HG03060 (cell line): ENCODE data around the gene SLC15A2.
"Not testable (repeated sequence)": the region's sequence is repeated elsewhere in the genome, so short reads cannot be mapped to it uniquely, and the experiment has no call there.

Experiments used
- ATAC-seq: cut with Tn5 transposase; IDR thresholded peaks from one replicate; pipeline ENCODE4 v1.9.1; 2021; ENCODE audit warnings: low read depth, moderate number of reproducible peaks; ENCODE audit not compliant: unreplicated experiment

SLC15A2 gene, protein sequence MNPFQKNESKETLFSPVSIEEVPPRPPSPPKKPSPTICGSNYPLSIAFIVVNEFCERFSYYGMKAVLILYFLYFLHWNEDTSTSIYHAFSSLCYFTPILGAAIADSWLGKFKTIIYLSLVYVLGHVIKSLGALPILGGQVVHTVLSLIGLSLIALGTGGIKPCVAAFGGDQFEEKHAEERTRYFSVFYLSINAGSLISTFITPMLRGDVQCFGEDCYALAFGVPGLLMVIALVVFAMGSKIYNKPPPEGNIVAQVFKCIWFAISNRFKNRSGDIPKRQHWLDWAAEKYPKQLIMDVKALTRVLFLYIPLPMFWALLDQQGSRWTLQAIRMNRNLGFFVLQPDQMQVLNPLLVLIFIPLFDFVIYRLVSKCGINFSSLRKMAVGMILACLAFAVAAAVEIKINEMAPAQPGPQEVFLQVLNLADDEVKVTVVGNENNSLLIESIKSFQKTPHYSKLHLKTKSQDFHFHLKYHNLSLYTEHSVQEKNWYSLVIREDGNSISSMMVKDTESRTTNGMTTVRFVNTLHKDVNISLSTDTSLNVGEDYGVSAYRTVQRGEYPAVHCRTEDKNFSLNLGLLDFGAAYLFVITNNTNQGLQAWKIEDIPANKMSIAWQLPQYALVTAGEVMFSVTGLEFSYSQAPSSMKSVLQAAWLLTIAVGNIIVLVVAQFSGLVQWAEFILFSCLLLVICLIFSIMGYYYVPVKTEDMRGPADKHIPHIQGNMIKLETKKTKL

DNA sequence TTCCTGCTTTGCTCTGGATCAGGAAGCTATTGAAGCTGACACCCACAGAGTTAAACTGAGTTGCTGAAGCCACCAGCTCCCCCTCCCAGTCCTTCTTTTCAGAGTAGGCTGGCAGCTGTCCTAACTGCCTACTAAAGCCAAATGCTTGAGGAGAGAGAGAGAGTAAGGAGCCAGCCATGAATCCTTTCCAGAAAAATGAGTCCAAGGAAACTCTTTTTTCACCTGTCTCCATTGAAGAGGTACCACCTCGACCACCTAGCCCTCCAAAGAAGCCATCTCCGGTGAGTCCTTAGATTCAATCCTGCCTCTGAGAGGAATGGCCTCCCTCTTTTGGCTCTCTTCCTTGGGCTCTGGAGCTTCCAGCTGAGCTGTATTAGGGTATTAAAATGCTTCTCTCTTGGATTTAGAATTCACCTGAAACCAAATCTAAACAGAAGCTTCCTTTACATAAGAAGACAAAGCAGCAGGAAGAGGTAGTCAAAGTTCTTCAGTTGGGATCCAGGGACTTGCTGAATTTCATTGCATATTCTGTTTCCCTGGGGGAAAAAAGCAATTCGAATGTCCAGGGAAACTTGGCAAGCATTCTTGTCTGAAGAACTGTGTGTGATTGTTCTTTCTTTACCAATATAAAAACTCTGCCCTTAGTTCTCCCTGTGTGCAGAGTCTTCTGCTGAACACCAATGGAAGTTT, at the start of gene SLC15A2:
Gene SLC15A2, plus strand, starts transcription at position 101 of the 690 bp plus-strand sequence. Its CDS starts 76 bp downstream, at position 177.
- ATAC-seq, result no peak

DNA sequence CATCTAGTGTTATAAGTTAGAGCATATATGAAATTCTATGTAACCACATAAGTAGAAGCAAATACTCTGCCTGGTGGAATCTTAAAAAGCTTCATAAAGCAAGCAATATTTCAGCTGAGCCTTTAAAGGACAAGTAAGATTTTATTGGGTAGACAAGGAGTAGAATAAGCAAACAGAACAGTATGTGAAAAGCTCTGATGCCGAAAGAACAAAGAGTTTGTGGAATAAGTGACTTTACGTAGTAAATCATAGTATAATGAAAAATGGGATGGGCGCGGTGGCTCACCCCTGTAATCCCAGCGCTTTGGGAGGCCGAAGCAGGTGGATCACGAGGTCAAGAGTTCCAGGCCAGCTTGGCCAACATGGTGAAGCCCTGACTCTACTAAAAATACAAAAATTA, 49.3 kb upstream of the SLC15A2 start:
- no peak for ATAC-seq

DNA sequence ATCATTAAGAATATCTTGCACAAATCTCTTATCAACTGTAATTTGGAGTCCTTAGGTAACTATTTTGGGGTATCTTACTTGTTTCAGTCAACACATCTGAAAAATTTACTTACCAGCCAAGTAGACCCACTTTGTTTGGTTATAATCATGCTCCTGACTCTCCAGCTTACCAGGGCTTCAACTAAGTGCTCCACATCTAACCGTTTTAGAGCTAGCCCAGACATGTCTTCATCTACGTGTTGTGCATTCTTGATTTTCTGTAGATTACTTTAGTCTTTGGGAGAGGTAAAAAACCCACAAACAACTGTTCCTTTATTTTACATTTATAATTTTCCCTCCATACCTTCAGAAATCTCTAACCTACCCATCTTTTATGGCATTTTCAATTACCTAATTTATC, 41.9 kb upstream of the SLC15A2 start:
- no peak for ATAC-seq

DNA sequence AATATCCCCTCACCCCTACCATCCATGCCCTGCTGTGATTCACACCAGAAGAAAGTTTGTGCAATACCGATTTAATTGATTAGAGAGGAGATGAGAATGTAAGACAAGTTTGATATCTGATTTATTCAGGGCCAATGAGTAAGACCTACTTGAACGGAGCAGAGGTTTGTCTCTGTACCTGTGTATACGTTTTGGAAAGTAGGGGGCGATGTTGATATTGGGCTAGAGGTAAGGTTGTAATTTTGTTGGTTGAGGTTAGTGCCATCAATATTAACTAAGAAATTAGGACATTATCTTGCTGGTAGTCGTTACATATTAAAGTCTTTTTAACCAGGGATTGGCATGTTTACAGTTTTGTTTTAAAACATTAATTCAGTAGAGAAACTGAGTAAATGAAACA, 38.6 kb upstream of the SLC15A2 start:
- ATAC-seq, result no peak

DNA sequence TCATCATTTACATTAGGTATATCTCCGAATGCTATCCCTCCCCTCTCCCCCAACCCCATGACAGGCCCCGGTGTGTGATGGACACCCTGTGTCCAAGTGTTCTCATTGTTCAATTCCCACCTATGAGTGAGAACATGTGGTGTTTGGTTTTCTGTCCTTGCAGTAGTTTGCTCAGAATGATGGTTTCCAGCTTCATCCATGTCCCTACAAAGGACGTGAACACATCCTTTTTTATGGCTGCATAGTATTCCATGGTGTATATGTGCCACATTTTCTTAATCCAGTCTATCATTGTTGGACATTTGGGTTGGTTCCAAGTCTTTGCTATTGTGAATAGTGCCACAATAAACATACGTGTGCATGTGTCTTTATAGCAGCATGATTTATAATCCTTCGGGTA, 36.4 kb upstream of the SLC15A2 start:
- not testable (repeated sequence) for ATAC-seq

DNA sequence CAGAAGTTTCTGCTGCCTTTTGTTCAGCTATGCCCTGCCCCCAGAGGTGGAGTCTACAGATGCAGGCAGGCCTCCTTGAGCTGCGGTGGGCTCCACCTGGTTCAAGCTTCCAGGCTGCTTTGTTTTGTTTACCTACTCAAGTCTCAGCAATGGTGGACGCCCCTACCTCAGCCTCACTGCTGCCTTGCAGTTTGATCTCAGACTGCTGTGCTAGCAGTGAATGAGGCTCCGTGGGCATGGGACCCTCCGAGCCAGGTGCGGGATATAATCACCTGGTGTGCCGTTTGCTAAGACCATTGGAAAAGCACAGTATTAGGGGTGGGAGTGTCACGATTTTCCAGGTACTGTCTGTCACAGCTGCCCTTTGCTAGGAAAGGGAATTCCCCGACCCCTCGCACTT, 31.0 kb upstream of the SLC15A2 start:
- not testable (repeated sequence) for ATAC-seq

DNA sequence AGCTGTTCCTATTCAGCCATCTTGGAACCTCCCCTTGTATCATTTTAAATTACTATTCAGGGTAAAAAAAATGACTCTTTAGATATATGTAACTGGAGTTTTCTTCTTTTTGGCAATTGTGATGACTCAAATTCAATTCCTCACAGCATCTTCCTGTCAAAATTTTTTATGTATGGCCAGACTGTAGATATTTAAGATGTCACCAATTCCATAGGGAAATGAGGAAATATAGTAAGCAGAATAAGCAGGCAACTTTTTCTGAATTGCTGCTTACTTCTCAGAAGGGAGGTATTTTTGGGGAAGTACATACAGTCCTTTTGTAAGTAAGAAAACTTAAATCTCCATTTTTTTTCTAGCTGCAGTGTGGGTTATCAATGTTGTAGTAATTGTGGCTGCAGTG, 30.4 kb upstream of the SLC15A2 start:
- ATAC-seq, result no peak

DNA sequence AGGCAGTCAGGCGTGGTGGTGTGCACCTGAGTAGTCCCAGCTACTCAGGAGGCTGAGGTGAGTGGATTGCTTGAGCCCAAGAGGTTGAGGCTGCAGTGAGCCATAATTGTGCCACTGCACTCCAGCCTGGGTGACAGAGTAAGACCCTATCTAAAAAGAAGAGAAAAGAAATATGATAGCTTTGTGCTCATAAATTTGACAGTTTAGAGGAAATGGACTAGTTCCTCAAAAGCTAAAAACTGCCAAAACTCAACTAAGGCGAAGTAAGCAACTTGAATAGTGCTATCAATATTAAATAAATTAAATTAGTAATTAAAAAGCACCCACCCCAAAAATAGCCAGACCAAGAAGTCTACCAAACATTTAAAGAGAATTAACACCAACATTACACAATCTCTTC, 24.5 kb upstream of the SLC15A2 start:
- ATAC-seq, result no peak

DNA sequence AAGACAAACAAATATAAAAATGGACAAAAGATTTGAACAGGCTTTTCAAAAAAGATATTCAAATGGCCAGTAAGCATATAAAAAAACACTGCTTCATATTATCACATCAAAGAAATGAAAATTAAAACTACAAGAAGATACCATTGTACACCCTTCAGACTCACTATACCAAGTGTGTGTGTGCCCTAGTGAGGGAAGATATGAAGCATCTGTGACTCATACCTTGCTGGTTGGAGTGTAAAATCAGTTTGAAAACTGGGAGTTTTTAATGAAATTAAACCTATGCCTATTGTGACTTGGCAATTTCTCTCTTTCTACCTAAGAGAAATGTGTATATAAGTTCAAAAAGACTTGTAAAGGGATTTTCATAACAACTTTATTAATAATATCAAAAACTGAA, 23.5 kb upstream of the SLC15A2 start:
- ATAC-seq, result no peak

DNA sequence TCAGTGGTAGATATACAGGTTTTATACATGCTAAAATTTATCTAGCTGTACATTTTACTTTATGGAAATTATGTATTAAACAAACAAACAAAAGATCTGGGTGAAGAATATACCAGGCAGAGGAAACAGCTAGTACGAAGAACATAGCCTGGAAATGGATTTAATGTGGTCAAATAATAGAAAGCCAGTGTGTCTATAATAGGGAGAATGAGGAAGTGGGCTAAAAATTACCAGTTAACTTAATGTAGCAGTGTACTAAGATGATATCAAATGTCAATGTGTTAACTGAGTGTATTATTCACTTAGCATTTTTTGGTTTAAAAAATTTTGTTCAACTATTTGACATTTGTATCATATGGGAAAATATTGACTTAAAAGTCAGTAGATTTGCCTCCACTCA, 22.8 kb upstream of the SLC15A2 start:
- no peak for ATAC-seq

DNA sequence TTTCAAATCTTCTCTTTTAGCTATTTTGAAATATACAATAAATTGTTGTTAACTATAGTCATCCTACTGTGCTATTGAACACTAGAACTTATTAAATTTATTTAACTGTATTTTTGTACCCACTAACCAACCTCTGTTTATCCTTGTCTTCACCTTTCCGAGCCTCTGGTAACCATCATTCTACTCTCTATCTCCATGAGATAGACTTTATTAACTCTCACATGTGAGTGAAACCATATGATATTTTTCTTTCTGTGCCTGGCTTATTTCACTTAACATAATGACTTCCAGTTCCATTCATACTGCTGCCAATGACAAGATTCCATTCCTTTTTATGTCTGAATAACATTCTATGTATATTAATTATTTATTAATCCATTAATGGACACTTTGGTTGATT, 15.8 kb upstream of the SLC15A2 start:
- ATAC-seq, result no peak

DNA sequence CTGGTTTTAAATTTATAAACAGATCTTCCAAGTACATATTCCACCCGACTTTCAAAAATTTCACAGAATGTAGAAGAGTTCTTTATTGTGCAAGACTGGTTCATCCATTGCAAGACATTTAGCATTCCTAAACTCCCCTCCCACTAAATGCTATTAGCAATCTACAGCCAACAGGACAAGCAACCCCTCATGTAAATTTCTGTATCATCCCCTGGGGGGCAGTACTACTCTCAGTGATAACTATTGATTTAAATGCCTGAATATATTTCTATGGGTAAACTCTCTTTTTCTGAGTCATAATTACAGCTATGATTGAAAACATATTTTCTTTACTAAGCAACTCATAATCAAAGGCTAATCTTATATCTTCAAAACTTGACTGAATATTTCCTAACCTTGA, 10.7 kb upstream of the SLC15A2 start:
- no peak for ATAC-seq

DNA sequence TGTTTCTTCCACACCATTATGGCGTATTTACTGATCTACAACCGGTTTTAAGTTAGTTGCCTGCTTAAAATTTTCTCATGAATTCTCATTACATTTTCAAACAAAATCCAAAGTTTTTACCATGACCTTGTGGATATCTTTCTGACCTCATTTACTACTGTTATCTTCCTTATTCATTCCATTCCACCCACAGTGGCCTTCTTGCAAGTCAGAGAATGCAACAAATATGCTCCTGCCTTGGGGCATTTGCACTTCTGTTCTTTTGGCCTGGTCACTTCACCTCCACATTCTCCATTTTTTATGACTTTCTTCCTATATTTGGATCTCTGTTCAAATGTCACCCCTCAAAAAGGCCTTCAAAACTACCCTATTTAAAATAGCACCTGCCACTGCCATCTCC, 8.8 kb upstream of the SLC15A2 start:
- ATAC-seq, result no peak

DNA sequence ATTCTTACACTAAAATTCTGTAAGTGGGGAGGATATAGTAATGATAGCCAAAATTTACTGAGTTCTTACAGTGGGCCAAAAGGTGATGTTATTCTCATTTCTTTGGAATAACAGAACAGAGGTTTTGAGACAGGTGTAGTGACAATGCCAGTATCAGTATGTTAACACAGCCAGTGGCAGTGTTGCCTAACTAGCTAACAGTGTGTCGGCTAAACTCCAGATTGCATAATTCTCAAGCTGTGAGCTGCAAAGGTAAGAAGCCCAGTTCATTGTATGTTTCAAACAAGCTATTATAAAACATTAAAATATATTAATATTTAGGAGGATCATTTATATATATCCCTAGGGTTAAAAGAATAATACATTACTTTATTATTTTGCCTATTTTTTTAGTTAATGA, 920 bp downstream of the SLC15A2 start:
- ATAC-seq, result no peak

DNA sequence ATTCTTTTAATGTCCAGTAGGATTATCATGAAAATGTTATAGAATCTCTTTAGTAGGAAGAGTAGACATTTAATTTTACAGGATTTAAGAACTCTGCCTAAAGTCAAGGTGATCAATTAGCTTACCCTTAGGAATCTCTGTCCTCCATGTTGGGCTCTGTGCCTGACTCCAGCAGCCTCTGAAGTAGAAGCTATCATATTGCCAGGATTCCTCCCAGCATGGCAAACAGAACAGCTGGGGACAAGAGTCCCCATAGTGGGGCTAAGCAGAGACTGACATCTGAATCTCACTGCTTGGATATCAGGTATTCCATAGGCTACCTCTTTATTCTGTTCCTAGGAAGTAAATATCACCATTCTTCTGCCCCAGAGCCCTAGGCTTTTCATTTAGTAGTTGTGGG, 1.5 kb downstream of the SLC15A2 start:
- ATAC-seq, result no peak

DNA sequence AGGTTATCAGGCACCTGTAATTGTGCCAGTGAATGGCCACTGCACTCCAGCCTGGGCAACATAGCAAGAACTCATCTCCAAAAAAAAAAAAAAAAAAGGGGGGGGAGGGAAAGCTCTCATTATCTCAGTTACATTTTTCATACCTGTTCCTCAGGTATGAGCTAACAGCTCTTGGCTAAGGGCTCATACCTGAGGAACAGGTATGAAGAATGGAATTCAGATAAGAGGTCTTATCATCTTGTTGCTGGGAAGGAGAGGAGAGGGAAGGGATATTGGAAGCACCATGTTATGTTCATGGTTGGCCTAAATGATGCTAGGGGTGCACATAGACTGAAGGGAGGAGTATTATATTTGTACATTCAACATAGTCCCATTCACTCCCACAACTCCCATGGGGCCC, 2.6 kb downstream of the SLC15A2 start:
- ATAC-seq, result no peak

DNA sequence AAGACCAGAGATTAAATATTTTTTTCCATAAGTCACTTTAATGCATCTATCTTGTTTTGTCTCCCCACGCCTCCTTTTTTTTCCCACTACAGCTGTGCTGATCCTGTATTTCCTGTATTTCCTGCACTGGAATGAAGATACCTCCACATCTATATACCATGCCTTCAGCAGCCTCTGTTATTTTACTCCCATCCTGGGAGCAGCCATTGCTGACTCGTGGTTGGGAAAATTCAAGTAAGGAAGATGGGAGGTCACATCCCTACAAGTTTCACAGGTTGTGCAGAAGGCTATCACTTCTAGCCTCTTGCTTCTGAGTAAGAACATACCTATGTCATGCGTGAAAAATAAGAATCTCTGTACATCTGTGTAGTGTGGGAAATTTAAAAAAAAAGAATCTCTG, 3.1 kb downstream of the SLC15A2 start:
- ATAC-seq, result no peak

DNA sequence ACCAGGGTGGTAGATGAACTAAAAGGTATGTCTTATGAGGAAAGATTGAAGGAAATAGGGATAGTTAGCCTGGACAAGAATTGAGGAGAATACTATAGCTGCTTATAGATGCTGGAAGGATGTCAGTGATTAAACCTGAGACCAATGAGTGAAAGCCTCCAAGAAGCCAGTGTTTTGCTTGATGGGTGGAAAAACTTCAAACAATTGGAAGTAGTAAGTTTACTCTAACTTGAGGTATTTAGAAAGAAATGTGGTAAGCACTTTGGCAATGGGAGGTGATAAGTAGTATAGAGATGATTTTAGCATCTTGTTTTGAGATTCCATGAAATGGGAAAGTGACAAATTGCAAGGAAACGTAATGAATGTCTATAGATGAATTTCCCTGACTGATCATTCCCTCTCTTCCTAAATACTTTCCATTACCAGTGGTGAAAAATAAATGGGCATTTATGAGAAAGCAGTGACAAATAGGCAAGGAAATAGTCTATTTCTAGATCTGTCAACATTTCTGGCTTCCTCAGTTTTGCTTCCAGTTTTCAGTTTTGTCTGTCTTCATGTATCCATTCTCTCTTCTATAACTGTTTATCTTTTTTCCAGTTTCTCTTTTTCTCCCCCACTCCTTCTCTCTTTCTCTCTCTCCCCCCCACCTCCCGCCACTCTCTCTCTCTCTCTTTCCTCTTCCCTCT, 19.2 kb downstream of the SLC15A2 start:
- ATAC-seq, result no peak

DNA sequence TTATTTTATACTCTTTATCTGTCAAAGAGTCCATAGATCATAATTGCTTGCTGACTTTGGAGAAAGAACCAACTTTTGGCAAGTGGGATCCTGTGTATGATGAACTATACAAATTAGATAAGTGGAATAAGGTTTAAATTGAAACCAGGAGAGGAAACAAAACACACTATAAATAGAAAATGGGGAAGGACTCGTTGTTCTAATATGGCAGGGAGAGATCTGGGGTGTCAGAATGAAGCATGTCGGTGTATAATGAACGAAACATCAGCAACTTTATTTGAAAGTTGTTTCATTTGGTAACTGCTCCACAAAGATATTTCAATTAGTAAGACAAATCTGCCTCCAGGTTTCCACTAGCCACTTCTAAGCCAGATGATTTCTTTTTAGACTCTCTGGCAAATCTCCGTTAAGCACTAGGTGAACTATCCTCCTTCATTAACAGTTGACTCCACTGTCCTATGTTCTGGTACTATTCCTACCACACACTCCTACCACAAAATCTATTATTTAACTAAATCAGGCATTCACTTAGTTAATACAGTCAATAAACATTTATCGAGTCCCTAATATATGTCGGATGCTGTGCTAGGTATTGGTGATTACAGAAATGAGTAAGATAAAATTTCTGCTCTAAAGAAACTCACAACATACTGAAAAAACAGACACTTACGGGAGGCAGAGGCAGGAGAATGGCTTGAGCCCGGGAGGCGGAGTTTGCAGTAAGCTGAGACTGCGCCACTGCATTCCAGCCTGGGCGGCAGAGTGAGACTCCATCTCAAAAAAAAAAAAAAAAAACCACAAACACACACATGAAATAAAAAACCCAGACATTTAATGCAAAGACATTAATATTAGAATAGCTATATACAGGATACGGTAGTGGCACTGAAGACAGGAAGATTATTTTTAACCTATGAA, 20.1 kb downstream of the SLC15A2 start:
- ATAC-seq, result no peak

DNA sequence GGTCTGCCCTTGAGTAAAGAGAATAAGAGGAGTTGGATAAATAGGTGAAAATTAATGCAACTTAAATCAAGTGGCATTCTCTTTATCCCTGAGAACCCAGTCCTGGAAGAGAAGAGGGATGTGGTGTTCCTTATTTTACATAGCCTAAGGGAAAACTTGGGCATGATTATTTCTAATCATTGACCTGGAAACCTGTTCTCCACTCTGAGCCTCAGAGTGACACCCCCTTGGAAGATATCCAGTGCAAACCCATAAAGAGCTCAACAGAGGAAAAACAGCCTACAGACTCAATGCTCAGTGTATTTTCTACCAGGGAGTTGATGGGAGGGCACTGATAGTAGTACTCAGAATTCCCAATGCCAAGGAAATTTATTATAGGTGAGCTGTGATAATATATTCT, 22.0 kb downstream of the SLC15A2 start:
- no peak for ATAC-seq
